ENCODE measurements around the gene CES4A. TPM values are rescaled to one million over a fixed set of nuclear protein-coding genes. Genes with fewer than 3 reads are reported as not detected.
A peak's percentile ranks its signal among the peaks of the same experiment; 100 is the strongest.

Gene CES4A
- total and polyA plus RNA-seq, 9 of the 15 experiments (the other 6 are each of a cell fraction or from before 2014, with no cell fraction given), result 0.09 to 0.13 (median 0.11) TPM; not detected in 6

GRCh38 chr16:66954097-66954659 is 34.2 kb upstream of the CES4A start (continued):
- TF ChIP-seq, protein P1, sequence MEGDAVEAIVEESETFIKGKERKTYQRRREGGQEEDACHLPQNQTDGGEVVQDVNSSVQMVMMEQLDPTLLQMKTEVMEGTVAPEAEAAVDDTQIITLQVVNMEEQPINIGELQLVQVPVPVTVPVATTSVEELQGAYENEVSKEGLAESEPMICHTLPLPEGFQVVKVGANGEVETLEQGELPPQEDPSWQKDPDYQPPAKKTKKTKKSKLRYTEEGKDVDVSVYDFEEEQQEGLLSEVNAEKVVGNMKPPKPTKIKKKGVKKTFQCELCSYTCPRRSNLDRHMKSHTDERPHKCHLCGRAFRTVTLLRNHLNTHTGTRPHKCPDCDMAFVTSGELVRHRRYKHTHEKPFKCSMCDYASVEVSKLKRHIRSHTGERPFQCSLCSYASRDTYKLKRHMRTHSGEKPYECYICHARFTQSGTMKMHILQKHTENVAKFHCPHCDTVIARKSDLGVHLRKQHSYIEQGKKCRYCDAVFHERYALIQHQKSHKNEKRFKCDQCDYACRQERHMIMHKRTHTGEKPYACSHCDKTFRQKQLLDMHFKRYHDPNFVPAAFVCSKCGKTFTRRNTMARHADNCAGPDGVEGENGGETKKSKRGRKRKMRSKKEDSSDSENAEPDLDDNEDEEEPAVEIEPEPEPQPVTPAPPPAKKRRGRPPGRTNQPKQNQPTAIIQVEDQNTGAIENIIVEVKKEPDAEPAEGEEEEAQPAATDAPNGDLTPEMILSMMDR (IDR thresholded peaks at IDR 0.05 in 2 of 3, conservative IDR thresholded peaks at IDR 0.05 in 1 of 3; ENCODE audit: insufficient read depth in 2 of 3, low read depth in 1 of 3, low read length in 3 of 3), result peak; percentile 84 to 89 (median 88)
- TF ChIP-seq NR0B1 (IDR thresholded peaks at IDR 0.05; ENCODE audit: partially characterized antibody) (no peak), BRCA1 (IDR thresholded peaks at IDR 0.05) (no peak), BRCA1 (CRISPR knock-in tag; IDR thresholded peaks at IDR 0.05) (no peak), PHB (CRISPR knock-in tag; IDR thresholded peaks at IDR 0.05) (no peak), ZFP36 (IDR thresholded peaks at IDR 0.05; ENCODE audit: low read depth, low read length, partially characterized antibody) (peak; percentile 42), RCOR1 (IDR thresholded peaks at IDR 0.05; ENCODE audit: borderline replicate concordance in 1 of 2, low read depth in 2 of 2, low read length in 2 of 2) (peak in 1 of 2 experiments; percentile 31; a peak in 1 of 4 replicates), SMARCA4 (IDR thresholded peaks at IDR 0.05) (0 out of 2 replicates have a peak, but pooled peaks have one; percentile 38), STAG1 (CRISPR knock-in tag; IDR thresholded peaks at IDR 0.05; ENCODE audit: borderline replicate concordance) (peak; percentile 54; the same call in 1 of the 2 replicates), REST (IDR thresholded peaks at IDR 0.05; ENCODE audit: borderline replicate concordance) (peak; percentile 76), REST (CRISPR knock-in tag; IDR thresholded peaks at IDR 0.05; ENCODE audit: low read depth) (no peak), LCOR (CRISPR knock-in tag; IDR thresholded peaks at IDR 0.05) (peak; percentile 59; the same call in 1 of the 2 replicates), PHF8 (IDR thresholded peaks at IDR 0.05; ENCODE audit: borderline replicate concordance, low read length) (no peak; the same call in 1 of the 2 replicates), TARDBP (IDR thresholded peaks at IDR 0.05) (no peak)
- TF ChIP-seq, protein P2, sequence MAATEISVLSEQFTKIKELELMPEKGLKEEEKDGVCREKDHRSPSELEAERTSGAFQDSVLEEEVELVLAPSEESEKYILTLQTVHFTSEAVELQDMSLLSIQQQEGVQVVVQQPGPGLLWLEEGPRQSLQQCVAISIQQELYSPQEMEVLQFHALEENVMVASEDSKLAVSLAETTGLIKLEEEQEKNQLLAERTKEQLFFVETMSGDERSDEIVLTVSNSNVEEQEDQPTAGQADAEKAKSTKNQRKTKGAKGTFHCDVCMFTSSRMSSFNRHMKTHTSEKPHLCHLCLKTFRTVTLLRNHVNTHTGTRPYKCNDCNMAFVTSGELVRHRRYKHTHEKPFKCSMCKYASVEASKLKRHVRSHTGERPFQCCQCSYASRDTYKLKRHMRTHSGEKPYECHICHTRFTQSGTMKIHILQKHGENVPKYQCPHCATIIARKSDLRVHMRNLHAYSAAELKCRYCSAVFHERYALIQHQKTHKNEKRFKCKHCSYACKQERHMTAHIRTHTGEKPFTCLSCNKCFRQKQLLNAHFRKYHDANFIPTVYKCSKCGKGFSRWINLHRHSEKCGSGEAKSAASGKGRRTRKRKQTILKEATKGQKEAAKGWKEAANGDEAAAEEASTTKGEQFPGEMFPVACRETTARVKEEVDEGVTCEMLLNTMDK (IDR thresholded peaks at IDR 0.05; ENCODE audit: borderline replicate concordance, insufficient read depth, low read depth, low read length, poor library complexity, severe bottlenecking), result peak; percentile 46

Measured in K562 (cell line).